Mesendoderm (in vitro differentiated cells): ENCODE measurements around the gene MORN1.

Experiments
- DNase-seq: peaks from one replicate; pipeline ENCODE4 v3.0.0; 2013
- H2AK5ac ChIP-seq: 2 replicates; pipeline ENCODE4 v1.6.1; 2013; ENCODE audit warnings: low read length, inconsistent platforms
- H2BK120ac ChIP-seq: 2 replicates; pipeline ENCODE4 v1.6.1; 2013; ENCODE audit warnings: low read depth, mild to moderate bottlenecking, low read length, moderate library complexity, mixed read lengths
- H2BK15ac ChIP-seq: replicated peaks from 2 replicates; pipeline ENCODE4 v1.6.1; 2013; ENCODE audit warnings: low read depth, mild to moderate bottlenecking, moderate library complexity
- H2BK5ac ChIP-seq: 2 replicates; pipeline ENCODE4 v1.6.1; 2013; ENCODE audit warnings: low read length, inconsistent platforms
- H3K18ac ChIP-seq: 2 replicates; pipeline ENCODE4 v1.6.1; 2013; ENCODE audit warnings: mild to moderate bottlenecking, low read length, mixed read lengths
- H3K23ac ChIP-seq: one replicate; pipeline ENCODE4 v1.6.1; 2013; ENCODE audit warnings: low read length
- H3K27ac ChIP-seq: 2 replicates; pipeline ENCODE4 v1.5.1; 2013; ENCODE audit warnings: low read depth, mild to moderate bottlenecking, inconsistent platforms, low read length, moderate library complexity
- H3K27me3 ChIP-seq: 2 replicates; pipeline ENCODE4 v1.6.1; 2013; ENCODE audit warnings: low read length, control low read depth, mild to moderate bottlenecking, inconsistent platforms; ENCODE audit not compliant: insufficient read depth, poor library complexity
- H3K36me3 ChIP-seq: 2 replicates; pipeline ENCODE4 v1.6.1; 2013; ENCODE audit warnings: low read length, inconsistent platforms; ENCODE audit not compliant: control insufficient read depth, insufficient read depth
- H3K4ac ChIP-seq: one replicate; pipeline ENCODE4 v1.6.1; 2013; ENCODE audit warnings: low read depth, mild to moderate bottlenecking, low read length, moderate library complexity
- H3K4me1 ChIP-seq: 2 replicates; pipeline ENCODE4 v1.6.1; 2013; ENCODE audit warnings: low read depth, low read length, inconsistent platforms; ENCODE audit not compliant: control insufficient read depth
- H3K4me2 ChIP-seq: 2 replicates; pipeline ENCODE4 v1.6.1; 2013; ENCODE audit warnings: low read length
- H3K4me3 ChIP-seq: 2 replicates; pipeline ENCODE4 v1.5.1; 2013; ENCODE audit warnings: mild to moderate bottlenecking, low read length
- H3K56ac ChIP-seq: one replicate; pipeline ENCODE4 v1.6.1; 2013; ENCODE audit warnings: low read length
- H3K79me1 ChIP-seq: 2 replicates; pipeline ENCODE4 v1.6.1; 2013; ENCODE audit warnings: low read length, inconsistent platforms
- H3K79me2 ChIP-seq: 2 replicates; pipeline ENCODE4 v1.6.1; 2013; ENCODE audit warnings: mild to moderate bottlenecking, low read length; ENCODE audit not compliant: control insufficient read depth, insufficient read depth
- H3K9ac ChIP-seq: 2 replicates; pipeline ENCODE4 v1.6.1; 2013; ENCODE audit warnings: low read length, inconsistent platforms
- H4K5ac ChIP-seq: one replicate; pipeline ENCODE4 v1.6.1; 2013; ENCODE audit warnings: low read length
- H4K8ac ChIP-seq: one replicate; pipeline ENCODE4 v1.6.1; 2013; ENCODE audit warnings: low read depth, mild to moderate bottlenecking, control low read depth, low read length, moderate library complexity
- WGBS: extraction: QIAGEN DNeasy Blood & Tissue Kit; methylation state at CpG from one replicate; pipeline ENCODE4 v1.1.7; 2013; ENCODE audit warnings: low lambda C conversion rate, missing lambda C conversion rate; ENCODE audit not compliant: insufficient coverage; ENCODE audit errors: extremely low coverage; 5-methylcytosine and 5-hydroxymethylcytosine counted together

Gene MORN1

DNA sequence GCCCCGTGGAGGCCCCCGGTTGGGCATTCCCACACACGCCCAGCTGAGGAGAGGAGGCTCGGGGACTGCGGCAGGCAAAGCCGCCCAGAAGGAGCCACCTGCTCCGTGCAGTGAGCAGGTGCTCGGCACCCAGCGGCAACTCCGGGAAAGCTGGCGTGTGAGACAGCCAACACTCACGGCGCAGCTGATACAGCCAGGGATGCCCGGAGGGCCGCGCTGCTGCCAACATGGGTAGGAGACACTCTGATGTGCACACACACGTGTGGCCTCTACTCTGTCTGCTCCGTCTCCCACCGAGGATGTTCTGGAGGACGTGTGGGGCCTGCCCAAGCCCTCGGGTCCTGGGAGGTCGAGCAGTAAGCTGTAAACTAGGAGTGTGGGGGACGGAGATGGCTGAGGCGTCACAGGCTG, 12.9 kb downstream of the MORN1 start:
- Histone ChIP-seq H3K18ac (no peak overlapping the region), H3K23ac (no peak overlapping the region), H3K4me2 (no peak overlapping the region), H3K27me3 (no peaks in the 10 kb centered on the region), H2BK120ac (no peak overlapping the region), H3K79me2 (no peaks in the 10 kb centered on the region), H2BK5ac (no peak overlapping the region), H3K36me3 (no peaks in the 10 kb centered on the region), H4K8ac (no peak overlapping the region), H4K5ac (no peak overlapping the region), H3K4me3 (no peak overlapping the region), H2BK15ac (no peak overlapping the region), H3K56ac (no peak overlapping the region), H3K4me1 (no peaks in the 10 kb centered on the region), H3K4ac (no peak overlapping the region), H2AK5ac (no peak overlapping the region), H3K9ac (no peak overlapping the region), H3K79me1 (no peaks in the 10 kb centered on the region), H3K27ac (no peak overlapping the region)
- WGBS = no CpG with 5 or more reads among the region's 24 CpGs
- no peak for DNase-seq

DNA sequence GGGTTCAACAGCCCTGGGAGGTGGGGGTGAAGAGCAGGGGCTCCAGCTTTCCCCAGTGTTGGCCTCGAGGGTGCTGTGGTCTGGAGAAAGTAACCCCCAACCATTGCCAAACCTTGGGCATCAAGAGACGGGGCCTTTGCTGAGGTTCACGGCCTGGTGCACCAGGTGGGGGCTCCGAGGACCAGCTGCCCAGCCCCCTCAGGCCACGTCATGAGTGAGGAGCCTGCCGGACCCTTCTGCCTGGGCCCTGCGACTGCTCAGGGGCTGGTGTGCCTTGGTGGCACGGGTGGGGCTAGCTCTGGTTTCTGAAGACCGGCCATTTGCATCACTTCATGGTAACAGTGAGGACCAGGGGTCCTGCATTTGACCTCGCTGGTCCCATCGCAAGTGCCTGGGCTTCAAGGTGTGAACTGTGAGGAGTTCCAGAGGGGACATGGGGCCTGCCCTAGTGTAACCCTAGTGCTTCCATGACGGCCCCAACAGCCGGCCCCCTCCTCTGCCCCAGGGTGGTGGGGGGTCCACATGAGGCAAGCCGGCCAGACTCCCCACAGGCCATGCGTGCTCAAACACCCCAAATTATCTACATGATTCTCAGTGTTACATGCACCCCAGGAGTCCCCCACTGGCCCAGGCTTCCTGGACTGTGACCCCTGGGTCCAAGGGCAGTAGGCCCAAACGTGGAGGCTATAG, 13.5 kb downstream of the MORN1 start:
- no peak overlapping the region for H4K8ac ChIP-seq
- H3K4ac ChIP-seq = no peak overlapping the region
- no peak overlapping the region for H2BK5ac ChIP-seq
- DNase-seq = no peak
- H2BK120ac ChIP-seq = no peak overlapping the region
- no peak overlapping the region for H4K5ac ChIP-seq
- no peaks in the 10 kb centered on the region for H3K4me1 ChIP-seq
- no peak overlapping the region for H3K56ac ChIP-seq
- H3K27ac ChIP-seq = no peak overlapping the region
- no peak overlapping the region for H3K9ac ChIP-seq
- no peak overlapping the region for H2BK15ac ChIP-seq
- H3K27me3 ChIP-seq = no peaks in the 10 kb centered on the region
- no peaks in the 10 kb centered on the region for H3K79me2 ChIP-seq
- no peaks in the 10 kb centered on the region for H3K36me3 ChIP-seq
- H3K23ac ChIP-seq = no peak overlapping the region
- H3K4me3 ChIP-seq = no peak overlapping the region
- no peak overlapping the region for H3K18ac ChIP-seq
- no peak overlapping the region for H2AK5ac ChIP-seq
- H3K79me1 ChIP-seq = no peaks in the 10 kb centered on the region
- WGBS = no CpG with 5 or more reads among the region's 16 CpGs
- no peak overlapping the region for H3K4me2 ChIP-seq

DNA sequence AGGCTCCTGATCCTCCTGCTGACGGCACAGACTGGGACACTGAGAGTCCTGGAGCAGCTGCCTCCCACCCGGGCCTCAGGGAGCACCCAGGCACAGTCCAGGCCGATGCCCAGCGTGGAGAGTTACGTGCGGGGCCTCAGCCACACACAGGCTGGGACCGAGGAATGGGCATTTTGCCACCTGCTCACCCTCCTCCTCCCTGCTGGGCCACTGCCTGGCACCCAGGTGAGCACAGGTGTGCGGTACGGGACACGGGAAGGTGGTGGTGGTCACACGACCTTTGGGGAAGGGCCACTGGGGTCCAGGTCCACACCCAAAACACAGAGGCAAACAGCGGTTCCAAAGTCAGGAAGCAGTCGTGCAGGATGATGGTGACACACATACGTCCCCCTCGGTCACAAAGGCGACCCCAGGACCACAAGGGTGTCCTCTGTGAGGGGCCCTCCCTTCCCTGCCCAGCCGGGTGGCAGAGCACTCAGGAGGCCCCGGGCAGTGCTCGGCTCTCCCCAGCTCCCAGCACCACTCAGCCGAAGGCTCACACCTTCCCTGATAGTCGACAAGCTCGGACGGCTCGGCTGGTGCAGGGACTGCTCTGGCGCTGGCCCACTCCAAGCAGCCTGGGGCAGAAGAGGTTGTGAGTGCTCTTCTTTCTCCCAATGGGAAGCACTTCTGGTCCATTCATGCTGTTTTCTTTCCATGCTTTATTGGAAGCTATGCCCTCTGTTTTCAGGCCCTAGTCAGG, 14.3 kb downstream of the MORN1 start:
- Histone ChIP-seq H2BK120ac (no peak overlapping the region), H3K56ac (no peak overlapping the region), H3K4me3 (no peak overlapping the region), H3K36me3 (no peaks in the 10 kb centered on the region), H3K79me2 (no peaks in the 10 kb centered on the region), H3K9ac (no peak overlapping the region), H3K27ac (no peak overlapping the region), H3K4me1 (no peaks in the 10 kb centered on the region), H2BK5ac (no peak overlapping the region), H3K18ac (no peak overlapping the region), H4K5ac (no peak overlapping the region), H3K4me2 (no peak overlapping the region), H3K23ac (no peak overlapping the region), H2BK15ac (no peak overlapping the region), H3K79me1 (no peaks in the 10 kb centered on the region), H3K27me3 (no peaks in the 10 kb centered on the region), H3K4ac (no peak overlapping the region), H4K8ac (no peak overlapping the region), H2AK5ac (no peak overlapping the region)
- WGBS = no CpG with 5 or more reads among the region's 25 CpGs
- DNase-seq = no peak

DNA sequence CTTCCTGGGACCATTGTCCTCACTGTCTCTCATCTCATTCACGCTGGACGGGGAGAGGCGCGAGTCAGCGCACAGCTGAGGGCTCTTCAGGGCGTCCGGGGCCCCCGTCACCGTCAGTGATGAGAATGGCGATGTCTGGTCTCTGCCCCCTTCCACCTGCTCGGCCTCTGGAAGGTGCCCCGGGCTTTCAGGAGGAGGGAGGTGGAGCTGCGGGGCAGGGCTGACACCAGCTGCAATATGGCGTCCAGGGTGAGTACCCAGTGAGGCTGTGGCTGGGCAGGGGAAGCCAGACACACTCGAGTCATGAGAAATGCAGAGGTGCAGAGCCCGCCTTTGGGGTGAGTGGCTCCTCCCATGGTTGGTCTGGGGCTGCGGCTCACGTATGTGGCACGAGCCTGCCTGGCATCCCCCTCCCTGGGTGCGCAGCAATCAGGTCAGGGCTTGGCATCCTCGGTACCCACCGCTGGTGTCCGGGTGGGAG, 15.1 kb downstream of the MORN1 start:
- Histone ChIP-seq H2BK120ac (no peak overlapping the region), H3K4me2 (no peak overlapping the region), H3K79me2 (no peaks in the 10 kb centered on the region), H3K79me1 (no peaks in the 10 kb centered on the region), H2AK5ac (no peak overlapping the region), H2BK15ac (no peak overlapping the region), H3K23ac (no peak overlapping the region), H3K27me3 (no peaks in the 10 kb centered on the region), H3K18ac (no peak overlapping the region), H3K4me3 (no peak overlapping the region), H3K56ac (no peak overlapping the region), H2BK5ac (no peak overlapping the region), H3K4ac (no peak overlapping the region), H4K5ac (no peak overlapping the region), H3K27ac (no peak overlapping the region), H3K36me3 (no peaks in the 10 kb centered on the region), H3K4me1 (no peaks in the 10 kb centered on the region), H4K8ac (no peak overlapping the region), H3K9ac (no peak overlapping the region)
- no peak for DNase-seq
- WGBS = no CpG with 5 or more reads among the region's 23 CpGs

DNA sequence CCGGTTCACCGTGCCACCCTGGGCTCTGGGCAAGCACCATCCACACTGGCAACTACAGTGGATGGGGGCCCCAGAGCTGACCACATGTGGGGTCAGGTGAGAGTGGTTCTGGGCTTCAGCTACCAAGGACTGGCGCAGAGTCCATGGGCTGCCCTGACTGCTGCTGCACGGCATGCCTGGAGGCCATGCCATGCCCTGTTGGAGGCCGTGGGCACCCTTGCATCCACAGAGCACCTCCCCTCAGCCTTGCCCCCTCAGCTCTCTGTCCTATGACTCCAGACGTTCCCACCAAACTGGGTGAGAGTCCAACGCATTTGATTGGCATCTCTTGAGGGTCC, 15.5 kb downstream of the MORN1 start:
- H3K9ac ChIP-seq = no peak overlapping the region
- WGBS = no CpG with 5 or more reads among the region's 7 CpGs
- H3K27me3 ChIP-seq = no peaks in the 10 kb centered on the region
- H2BK120ac ChIP-seq = no peak overlapping the region
- no peaks in the 10 kb centered on the region for H3K4me1 ChIP-seq
- no peak overlapping the region for H2AK5ac ChIP-seq
- H4K8ac ChIP-seq = no peak overlapping the region
- no peak overlapping the region for H3K23ac ChIP-seq
- H3K79me1 ChIP-seq = no peaks in the 10 kb centered on the region
- no peaks in the 10 kb centered on the region for H3K36me3 ChIP-seq
- H3K4me2 ChIP-seq = no peak overlapping the region
- no peak overlapping the region for H2BK5ac ChIP-seq
- no peak overlapping the region for H3K4ac ChIP-seq
- no peak overlapping the region for H3K56ac ChIP-seq
- no peak overlapping the region for H2BK15ac ChIP-seq
- no peaks in the 10 kb centered on the region for H3K79me2 ChIP-seq
- no peak overlapping the region for H3K4me3 ChIP-seq
- DNase-seq = no peak
- no peak overlapping the region for H4K5ac ChIP-seq
- no peak overlapping the region for H3K18ac ChIP-seq
- no peak overlapping the region for H3K27ac ChIP-seq
